ENCODE results near the gene CRB3.
A peak's percentile ranks its signal among the peaks of the same experiment; 100 is the strongest.

CRB3 gene

GRCh38 chr19:6466526-6467248 is 2.6 kb downstream of the CRB3 start:
- DNase-seq (ENCODE audit: low spot score) = no peak

GRCh38 chr19:6467384-6467783 is 3.3 kb downstream of the CRB3 start:
- no peak for DNase-seq (ENCODE audit: low spot score)

GRCh38 chr19:6470173-6470572 is 6.1 kb downstream of the CRB3 start:
- no peak for DNase-seq (ENCODE audit: low spot score)

DNA sequence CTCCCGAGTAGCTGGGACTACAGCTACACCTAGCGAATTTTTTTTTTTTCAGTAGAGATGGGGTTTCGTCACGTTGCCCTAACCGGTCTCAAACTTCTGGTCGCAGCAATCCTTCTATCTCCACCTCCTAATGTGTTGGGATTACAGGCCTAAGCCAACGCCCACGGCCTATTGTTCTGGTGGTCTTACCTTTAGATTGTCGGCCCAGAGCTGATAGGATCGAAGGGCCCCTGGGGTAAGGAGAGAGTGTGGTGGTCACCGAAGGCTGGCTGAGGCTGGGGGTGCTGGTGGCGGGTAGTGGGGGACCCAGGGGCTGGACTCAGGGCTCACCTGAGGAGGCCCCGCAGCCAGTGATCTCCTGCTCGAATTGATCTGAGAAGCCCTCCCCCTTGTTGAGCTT is 7.0 kb downstream of the CRB3 start:
- no peak for DNase-seq (ENCODE audit: low spot score)

- no peak for DNase-seq (ENCODE audit: low spot score)
Measured at GRCh38 chr19:6472713-6473112, 8.6 kb downstream of the CRB3 start.

DNA sequence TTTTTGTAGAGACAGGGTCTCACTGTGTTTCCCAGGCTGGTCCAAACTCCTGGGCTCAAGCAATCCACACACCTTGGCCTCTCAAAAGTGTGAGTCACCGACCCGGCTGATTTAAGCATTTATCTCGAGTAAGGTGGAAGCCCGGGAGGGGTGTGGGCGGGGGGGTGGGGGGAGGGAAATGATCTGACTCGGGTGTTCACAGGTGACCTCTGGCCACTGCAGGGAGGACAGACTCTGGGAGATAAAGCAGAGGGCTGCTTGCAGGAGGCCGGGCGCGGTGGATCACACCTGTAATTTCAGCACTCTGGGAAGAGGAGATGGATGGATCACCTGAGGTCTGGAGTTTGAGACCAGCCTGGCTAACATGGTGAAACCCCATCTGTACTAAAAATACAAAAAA is 9.6 kb downstream of the CRB3 start:
- DNase-seq (ENCODE audit: low spot score) = no peak

DNA sequence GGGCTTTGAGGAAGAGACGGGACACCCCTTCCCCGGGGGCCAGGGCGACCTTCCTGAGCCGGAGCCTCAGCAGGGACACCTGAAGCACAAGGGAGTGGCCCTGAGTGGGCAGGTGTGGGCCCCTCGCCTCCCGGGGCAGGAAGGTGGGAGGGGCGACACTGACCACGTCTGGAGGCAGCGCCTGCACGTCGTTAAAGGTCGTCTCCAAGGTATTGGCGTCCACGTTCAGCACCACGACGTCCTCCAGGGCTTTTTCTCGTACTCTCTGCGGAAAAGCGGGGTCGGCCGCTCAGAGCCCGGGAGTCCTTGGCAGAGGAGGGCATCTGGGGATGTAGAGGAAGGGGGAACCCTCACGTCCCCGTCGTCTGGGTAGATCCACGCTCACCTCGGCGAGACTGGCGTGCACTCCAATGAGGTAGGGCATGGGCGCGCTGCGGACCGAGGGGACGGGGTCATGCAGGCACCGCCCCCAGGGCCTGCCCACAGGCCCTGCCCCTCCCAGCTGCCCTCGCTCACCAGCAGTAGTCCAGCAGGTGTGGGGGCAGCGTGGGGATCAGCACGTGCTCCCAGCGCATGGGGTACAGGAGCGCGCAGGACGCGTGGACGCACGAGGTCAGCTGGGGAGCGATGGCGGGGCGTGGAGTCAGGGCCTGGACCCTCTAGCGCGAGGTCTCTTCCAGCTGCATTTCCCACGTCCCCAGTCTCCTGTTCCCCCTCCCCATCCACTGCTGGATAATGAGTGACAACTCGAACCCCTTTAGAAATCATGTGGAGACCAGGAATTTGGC is 11.4 kb downstream of the CRB3 start:
- DNase-seq (ENCODE audit: low spot score) = no peak

GRCh38 chr19:6476155-6476895 is 12.3 kb downstream of the CRB3 start:
- DNase-seq (ENCODE audit: low spot score) = peak; percentile 88

- DNase-seq (ENCODE audit: low spot score) = no peak
Measured at GRCh38 chr19:6476896-6477431, 12.9 kb downstream of the CRB3 start.

- DNase-seq (ENCODE audit: low spot score) = no peak
Measured at GRCh38 chr19:6478815-6479214, 14.7 kb downstream of the CRB3 start.

DNA sequence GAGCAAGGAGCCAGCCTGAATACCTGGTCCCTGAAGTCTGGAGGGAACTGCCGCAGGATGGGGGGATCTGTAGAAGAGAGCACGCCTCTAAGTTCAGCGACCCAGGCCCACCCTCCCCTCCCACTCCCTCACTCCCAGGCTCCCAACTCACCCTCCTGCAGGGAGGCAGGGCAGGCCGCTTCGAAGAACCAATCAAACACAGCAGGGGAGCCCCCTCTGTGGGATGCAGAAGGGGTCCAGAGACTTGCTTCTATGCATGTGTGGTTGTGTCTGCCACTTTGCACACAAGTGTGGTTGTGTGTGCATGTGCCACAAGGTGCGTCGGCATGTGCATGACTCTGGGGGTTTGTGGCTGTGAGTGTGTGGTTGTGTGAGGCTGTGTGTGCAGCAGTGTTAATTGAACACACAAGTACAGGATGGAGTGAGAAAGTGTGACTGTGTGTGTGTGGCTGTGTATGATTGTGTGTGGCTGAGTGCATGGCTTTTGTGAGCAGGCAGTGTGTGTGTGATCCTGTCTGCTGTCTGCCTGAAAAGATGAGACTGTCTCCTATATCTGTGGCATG is 15.8 kb downstream of the CRB3 start:
- no peak for DNase-seq (ENCODE audit: low spot score)

DNA sequence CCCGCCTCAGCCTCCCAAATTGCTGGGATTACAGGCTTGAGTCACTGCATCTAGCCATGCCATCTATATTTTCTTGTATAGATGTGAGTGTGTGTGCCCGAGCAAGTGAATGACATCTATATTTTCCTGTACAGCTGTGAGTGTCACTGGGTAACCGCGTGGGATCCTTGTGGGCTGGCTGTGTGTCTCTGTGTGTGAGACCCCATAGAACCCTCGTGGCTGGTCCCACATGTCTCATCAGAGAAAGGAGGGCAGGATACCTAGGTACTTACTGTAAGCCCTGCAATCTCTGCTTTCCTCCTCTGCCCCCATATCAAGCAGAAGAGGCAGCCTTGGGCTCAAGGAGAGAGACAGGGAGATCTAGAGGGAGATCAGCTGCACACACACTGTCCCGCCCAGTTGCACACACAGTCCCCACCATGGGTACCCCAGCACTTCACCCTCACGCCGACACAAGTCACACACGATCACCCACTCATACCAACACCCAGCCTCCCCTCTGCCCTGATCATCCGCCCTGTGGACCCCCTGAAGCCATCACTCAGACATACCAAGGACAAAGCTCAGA is 16.9 kb downstream of the CRB3 start:
- no peak for DNase-seq (ENCODE audit: low spot score)

DNA sequence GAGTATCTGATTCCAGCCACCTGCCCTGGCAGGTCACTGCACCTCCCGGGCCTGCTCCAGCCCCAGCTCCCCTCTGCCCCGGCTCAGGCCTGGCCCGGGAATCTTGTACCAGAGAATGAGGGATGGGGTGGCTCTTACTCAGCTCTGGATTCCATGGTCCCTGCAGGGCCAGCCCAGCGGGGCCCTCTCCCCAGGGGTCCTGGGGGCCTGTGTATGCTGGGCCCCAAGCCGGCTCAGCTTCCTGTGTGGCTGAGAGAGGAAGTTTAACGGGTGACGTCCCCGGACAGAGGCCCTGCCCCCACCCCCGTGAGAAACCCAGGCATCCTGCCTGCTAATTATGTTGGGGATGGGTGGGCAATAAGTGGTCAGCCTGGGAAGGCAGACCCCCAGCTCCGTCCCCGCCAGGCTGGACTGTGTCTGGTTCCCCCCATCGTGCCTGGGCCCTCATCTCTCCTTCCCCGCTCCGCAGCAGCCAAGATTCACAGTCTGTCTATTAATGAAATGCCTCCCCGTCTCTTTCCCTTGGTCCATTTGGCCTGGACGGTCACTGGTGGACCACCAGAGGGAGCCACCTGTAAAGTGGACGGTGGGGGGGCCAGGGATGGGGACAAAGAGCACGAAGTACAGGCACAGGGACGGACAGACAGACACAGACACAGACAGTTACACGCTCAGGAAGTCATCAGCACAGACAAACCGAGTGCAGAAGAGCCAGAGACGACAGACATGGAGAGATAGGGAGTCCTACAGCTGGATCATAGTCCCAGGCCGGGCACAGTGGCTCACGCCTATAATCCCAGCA is 17.7 kb downstream of the CRB3 start, which contains the start of gene DENND1C:
DENND1C (minus strand) TSS at position 247 of the 802 bp plus-strand sequence; CDS start at position 155, 92 bp downstream.
- peak; percentile 21 for DNase-seq (ENCODE audit: low spot score)

GRCh38 chr19:6482343-6482686 is 18.2 kb downstream of the CRB3 start:
- DNase-seq (ENCODE audit: low spot score) = no peak

- no peak for DNase-seq (ENCODE audit: low spot score)
Measured at GRCh38 chr19:6483235-6483634, 19.2 kb downstream of the CRB3 start.

DNA sequence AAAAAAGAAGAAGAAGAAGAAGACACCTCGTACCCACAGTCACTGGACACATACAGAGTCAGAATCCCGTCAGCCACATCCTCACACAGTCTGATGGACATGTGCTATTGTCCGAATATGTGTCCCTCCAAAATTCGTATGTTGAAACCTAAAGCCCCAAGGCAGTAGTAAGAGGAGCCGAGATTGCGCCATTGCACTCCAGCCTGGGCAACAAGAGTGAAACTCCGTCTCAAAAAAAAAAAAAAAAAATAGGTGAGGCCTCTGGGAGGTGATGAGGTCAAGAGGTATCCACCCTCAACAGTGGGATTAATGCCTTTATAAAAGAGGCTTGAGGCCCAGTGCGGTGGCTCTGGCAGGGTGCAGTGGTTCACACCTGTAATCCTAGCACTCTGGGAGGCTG is 20.2 kb downstream of the CRB3 start:
- no peak for DNase-seq (ENCODE audit: low spot score)

- DNase-seq (ENCODE audit: low spot score) = no peak
Measured at GRCh38 chr19:6484831-6485230, 20.8 kb downstream of the CRB3 start.

- no peak for DNase-seq (ENCODE audit: low spot score)
Measured at GRCh38 chr19:6489278-6490061, 25.4 kb downstream of the CRB3 start.

- DNase-seq (ENCODE audit: low spot score) = no peak
Measured at GRCh38 chr19:6490134-6490533, 26.1 kb downstream of the CRB3 start.

Measured in AG08396 (cell line).